Measurements from ENCODE around the gene LYPD8.
A peak's percentile ranks its signal among the peaks of the same experiment; 100 is the strongest.

Gene LYPD8

DNA sequence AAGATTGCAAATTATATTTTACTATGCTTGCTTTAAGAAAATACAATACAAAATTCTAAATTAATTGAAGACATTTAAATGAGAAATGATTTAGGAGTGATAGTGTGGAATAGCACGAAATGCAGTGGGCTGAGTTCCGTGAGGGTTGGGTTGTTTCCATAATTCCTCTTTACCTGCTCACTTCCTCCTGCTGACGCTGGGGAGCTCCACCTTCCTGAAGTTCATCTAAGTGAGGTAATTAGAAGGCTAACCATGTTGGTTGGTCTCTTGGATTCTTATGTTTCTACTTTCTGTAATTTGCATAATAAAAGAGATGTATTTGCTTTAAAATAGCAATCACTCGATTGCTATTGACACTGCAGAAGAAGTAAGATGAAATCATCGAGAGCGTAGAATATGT is 57.7 kb downstream of the LYPD8 start:
- no peak for DNase-seq (ENCODE audit: low spot score)

GRCh38 chr1:248696774-248697173 is 58.8 kb downstream of the LYPD8 start:
- DNase-seq (ENCODE audit: low spot score), result no peak

GRCh38 chr1:248696261-248696660 is 59.3 kb downstream of the LYPD8 start:
- DNase-seq (ENCODE audit: low spot score), result no peak

DNA sequence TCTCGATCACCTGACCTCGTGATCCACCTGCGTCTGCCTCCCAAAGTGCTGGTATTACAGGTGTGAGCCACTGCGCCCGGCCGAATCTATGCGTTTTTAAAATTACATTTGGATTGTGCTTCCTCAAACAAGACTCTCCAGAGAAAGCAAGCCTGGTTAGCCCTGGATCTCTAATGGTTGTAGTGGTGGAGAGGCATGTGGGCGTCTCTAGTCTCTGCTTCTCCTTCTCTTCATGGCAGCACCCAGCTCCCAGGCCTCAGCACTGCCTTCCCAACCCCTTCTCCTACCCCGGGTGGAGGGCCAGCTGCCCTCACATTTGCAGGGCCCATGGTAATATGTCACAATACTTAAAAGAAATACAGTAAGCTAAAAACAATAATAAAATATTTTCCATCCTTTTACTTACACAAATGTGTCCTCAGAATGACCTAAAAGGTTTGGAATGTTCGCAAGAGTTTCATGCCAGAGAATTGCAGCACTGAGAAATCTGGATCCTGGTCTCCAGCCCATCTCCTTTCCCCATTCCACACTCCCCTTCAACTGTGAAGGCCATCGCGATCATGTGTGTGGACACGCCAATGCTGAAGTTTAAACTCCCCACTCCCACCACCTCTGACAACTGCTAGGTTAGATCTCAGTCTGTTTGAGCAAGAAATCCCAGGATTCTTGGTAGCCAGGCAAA is 60.0 kb downstream of the LYPD8 start:
- peak; percentile 38 for DNase-seq (ENCODE audit: low spot score)

DNA sequence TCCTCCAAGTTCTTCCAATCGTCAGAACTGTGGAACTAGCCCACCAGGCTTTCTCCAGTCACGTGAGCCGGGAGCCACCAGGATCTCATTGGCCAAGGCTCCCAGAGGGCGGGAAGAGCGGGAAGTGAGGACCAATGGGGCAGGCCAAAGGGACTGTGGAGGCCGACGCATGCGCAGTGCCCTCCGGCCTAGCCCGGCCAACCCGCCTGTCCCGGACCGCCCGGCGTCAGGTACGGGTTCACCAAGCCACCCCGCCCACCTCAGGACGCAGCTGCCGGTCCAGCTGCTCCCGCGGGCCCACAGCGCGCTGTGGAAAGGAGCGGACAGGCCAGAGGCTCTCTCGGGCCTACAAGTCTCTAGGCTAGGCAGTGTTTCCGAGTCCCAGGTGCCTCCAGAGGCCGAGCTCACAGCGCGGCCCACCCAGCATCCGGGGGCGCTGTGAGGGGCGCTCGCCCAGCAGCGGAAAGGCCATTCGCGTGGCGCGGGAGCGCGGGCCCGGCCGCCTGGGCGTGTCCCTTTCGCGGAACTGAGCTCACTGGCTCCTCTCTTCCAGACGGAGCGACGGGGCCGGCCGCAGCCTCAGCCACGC is 63.9 kb downstream of the LYPD8 start:
- DNase-seq (ENCODE audit: low spot score), result no peak

Data from GM03348 (cell line).